Left kidney (tissue), 2 donors: ENCODE results near the gene PPIC. TPM values are rescaled to one million over a fixed set of nuclear protein-coding genes. Genes with fewer than 3 reads are reported as not detected.
"Not testable (repeated sequence)": the region's sequence is repeated elsewhere in the genome, so short reads cannot be mapped to it uniquely, and the experiment has no call there.

Experiments used
- DNase-seq: peaks from one replicate; pipeline ENCODE4 v3.0.0-alpha.2; 2013
- polyA plus RNA-seq: library from polyadenylated mRNA; unstranded; fragments of 120-200 nt; gene quantifications from one replicate; pipeline ENCODE4 v1.2.1, GENCODE V29; 2013; ENCODE audit not compliant: insufficient read length

The PPIC gene
- polyA plus RNA-seq, 1 donor = 36.3 TPM

DNA sequence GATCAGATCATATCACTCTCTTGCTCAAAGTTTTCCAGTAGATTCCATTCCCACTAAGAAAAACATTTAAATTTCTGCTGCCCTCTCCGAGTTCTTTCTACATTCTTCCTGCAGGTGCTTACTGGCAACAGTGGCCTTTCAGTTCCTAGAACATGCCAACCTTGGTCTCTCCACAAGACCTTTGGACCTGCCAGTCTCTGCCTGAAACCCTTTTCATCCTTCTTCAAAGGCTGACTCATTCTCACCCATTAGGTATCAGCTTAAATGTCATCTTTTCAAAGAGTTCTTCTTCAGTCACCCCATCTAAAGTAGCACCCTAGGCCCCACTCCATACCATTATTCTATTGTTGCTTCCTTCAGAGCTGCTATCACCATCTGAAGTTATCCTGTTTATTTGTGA lies 21.8 kb downstream of the PPIC start:
- DNase-seq = no peak

DNA sequence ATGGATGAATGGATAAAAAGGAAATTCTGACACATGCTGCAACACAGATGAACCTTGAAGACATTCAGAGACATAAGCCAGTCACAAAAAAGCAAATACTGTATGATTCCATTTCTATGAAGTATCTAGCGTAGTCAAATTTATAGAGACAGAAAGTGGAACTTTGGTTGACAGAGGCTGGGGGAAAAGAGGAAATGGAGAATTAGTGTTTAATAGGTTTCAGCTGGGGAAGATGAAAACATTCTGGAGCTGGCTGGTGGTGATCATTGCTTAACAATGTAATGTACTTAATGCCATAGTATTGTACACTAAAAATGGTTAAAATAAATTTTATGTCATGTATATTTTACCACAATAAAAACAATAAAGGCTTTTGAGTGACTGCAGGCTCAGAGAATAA lies 24.2 kb downstream of the PPIC start:
- DNase-seq = no peak

DNA sequence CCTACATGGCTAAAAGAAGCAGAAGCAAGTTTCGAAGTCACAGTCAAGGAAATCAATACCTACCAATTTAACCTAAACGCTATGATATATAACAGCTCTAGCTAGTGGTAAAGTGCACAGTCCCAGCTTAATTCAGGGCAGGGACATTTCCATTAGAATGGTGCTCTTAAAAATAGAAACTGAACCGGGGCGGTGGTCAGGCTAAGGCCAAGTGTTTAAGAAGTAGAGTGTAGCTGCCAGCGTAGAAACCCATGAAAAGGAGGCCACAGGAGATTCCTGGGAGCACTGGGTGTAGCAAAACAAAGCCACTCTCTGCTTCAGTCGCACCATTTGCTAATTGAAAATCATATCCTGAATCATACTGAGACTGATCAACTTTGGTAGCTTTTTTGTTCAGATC lies 28.8 kb downstream of the PPIC start:
- no peak for DNase-seq

DNA sequence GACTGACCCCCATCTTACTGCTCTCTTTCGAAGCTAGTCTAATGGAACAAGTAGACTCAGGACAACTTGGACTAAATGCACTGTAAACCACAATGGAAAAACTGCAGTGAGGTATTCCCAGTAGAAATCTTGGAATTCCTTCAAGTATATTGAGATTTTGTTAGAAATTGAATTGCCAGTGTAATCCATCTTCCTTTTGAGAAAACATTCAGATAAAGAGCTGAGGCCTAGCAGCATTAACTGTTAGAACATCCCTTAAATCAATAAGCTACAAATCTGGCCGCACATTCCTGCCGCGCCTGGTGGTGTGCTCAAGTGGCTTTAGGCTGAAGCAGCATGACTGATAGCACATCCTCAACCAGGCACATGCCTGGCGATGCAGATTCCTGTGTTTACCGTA lies 29.3 kb downstream of the PPIC start:
- DNase-seq = no peak

DNA sequence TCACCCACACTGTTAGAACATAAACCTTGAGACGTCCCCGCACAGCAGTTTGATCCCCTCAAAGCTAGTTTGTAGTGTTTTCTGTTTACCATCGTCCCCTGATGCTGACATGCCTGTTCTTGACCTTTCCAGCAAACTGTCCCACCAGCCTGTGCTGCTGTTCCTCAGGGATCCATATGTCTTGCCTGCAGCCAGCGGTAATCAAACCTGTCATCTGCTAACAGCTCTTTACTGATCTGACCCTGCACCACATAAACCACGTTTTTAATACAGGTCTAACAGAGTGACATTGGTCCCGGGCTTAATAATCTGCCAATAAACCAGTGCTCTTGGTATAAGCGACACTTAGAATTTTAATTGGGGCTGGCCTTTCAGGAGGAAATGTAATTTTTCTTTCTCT lies 34.7 kb downstream of the PPIC start:
- DNase-seq = no peak

DNA sequence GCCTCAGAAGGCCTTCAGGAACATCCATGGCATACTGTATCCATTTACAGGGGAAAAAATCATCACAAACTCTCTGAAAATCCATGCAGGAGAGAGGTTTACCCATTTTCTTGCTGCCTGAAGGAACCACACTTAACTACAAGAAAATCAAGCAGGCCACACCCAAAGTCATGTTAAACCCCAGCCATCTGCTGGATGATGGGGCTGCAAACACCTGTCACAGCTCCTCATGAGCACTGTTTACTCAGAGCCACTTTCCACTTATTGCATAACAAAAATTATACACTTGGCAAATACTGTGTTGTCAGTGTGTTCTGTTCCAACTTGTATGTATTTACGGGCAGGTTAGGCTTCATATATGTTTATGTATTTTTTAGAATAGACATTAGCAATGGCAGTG lies 35.8 kb downstream of the PPIC start:
- DNase-seq = no peak

DNA sequence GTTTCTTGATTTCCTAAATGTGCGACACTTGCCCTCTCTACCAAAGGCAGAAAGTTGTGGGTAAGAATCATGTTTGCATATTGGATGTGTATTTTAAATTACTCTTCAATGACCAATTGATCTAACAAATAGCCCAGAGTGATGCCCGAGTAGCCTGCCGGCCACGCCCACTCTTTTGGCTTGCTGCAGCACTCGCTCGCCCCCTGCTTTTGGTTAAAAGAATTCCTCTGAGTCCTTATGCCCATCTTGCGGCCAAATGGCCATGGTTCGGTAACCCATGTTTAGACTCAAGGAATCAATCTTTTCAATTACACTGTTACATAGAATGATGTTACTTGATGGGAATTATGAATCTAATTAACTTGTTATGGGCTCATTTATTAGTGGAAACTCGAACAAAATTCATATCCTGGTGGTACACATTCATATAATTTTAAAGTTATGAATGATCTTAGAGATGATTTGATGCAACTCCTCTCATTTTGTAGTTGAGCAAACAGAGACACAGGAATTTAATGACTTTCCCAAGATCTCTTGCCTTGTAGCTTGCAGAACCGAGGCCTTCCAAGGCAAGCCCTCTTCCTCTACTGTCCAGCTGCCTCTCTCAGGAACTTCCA lies 36.5 kb downstream of the PPIC start:
- no peak for DNase-seq

DNA sequence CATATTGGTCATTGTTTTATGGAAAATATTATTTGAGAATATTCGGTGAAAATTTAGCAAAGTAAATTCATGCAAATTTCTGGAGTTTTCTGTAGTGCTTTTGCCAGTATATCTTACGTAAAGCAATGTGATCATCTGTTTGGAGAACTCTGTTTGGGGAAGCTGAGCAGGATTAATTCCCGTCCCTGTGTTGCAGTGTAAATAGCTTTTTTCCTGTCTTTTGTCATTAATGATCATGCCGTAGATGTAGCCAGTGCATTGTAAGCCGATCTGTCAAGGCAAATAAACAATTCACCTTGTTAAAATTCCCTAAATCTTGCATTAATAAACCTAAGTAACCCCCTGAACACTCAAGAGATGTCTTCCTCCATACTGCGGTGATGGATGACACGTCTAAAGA lies 39.2 kb downstream of the PPIC start:
- no peak for DNase-seq

DNA sequence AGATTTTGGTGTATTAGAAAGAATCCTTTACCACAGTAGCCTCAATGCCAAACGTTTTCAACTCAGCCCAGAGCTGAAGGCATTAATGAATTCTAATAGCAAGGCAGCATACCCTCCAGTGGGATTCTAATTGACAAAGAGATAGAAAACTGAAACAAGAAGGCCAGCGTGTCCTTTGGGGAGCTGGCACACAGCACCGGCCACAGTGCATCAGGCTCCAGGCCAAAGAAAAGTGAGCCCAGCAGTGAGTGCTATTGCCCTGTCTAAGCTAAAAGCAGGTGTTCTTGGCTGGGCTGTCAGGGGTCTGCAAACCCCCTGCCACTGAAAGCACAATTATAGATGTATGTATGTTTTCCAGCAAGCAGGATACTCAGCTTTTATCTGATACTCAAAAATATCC lies 40.4 kb downstream of the PPIC start:
- no peak for DNase-seq

DNA sequence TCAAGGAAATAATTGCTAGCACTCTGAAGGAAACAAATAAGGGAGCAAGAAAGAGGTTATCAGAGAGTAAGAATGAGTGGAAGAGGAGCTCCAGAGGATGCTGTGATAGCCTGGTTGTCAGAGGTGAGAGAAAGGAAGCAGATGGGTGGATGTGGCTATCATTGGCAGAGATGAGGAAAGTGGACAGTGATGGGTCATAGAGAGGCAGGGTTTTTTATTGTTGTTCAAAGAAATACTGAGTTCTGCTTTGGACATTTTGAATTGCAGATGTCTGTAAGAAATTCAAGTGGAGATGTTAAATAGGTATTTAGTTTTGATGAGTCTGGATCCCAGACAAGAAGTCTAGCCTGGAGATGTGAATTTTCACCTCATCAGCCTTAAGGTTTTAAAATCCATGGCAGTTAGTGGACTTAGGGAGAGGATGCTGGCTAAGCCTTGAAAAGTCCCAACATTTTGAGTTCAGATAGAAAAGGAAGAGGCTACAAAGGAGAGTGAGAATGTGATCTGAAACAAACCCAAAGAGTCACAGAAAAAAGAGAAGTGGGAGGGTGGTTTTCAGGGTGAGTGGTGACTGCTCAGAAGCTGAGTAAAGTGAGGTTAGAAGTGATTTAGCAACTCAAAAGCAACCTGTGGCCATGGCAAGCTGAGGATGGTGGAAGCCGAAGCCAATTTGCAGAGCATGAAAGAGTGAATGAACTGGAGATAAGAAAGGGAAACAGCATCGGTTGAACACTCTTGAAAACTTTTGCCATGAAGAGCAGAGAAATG lies 50.4 kb downstream of the PPIC start:
- no peak for DNase-seq

DNA sequence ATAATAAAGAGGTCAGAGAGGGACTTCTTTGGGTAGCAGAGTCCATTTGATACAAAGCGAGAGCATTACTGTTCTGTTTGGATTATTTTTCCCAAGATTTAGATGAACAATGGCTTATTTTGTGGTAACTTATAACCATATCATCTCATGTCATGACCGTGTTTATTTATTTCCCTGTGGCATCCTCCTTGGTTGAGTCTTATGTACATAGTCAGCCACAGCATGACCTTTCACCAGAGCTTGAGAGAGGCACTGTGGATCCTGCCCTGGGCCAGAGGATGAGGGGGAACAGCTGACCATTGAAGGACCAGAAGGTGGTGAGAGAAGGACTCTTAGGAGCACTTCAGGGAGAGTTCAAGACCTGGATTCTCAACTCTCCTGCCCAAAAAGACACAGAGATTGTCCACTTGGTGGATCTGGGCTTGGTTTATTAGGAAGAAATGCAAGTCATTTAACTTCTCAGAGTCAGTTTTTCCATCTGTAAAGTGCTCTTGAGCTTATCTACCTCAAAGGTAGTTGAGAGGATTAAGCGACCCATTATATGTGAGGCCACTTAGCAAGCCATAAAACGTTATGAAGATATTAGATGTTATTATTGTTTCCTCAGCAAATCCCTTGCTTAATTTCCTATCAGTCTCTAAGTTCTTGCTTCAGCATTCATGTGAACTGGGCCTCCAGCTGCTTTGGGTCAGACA lies 51.4 kb downstream of the PPIC start:
- DNase-seq = no peak

DNA sequence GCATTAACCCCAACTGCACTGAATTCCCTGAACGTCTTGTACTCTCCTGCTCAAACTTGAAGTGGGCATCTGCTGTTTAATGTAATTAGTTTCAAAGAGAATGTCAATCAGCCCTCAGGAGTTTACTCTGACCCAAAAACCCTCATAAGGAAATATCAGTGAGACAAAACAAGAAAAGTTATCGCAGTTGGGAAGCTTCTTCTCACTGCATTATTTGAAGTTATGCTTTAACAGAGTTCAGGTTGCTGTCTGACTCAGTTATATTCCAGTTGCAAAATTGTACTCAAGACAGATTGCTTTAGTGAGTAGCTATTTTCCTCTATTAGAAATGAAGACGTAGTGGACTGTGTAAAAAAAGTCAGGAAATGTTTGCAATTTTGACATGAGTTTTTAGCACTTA lies 52.1 kb downstream of the PPIC start:
- DNase-seq = no peak

DNA sequence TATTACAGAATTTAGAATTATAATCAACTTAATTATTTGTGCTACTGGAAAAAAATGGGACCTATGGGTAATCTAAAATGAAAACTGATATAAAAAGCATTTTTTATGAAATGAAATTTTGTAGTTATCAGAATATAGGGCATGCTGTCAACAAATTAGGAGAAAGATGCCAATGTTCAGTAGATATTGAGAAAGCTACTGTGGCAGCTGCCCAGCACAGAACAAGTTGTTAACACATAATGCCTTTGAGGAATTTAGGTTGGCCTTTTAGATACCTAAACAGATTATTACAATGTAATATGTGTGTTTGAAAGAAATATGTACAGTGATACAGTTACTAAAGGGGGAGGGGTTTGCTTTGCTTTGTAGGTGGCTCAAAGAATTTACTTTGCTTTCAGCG lies 54.1 kb downstream of the PPIC start:
- no peak for DNase-seq

DNA sequence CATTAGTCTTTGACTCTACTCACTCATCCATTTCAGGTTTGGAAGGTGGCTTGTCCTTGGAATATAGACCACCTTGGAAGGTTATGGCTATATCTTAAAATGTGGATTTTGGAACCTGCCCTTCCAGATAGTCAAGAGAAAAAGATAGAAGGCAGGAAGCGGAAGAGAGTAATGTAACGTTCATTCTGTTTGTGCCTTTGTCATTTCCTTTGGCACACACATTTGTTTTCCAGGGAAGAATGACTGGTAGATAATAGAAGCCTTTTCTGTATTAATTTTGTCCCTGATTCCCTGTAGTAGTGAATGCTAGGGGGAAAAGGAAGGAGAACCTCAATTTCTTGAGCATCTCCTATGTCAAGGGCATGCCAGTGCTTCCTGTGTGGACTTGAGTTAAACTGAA lies 54.7 kb downstream of the PPIC start:
- no peak for DNase-seq

DNA sequence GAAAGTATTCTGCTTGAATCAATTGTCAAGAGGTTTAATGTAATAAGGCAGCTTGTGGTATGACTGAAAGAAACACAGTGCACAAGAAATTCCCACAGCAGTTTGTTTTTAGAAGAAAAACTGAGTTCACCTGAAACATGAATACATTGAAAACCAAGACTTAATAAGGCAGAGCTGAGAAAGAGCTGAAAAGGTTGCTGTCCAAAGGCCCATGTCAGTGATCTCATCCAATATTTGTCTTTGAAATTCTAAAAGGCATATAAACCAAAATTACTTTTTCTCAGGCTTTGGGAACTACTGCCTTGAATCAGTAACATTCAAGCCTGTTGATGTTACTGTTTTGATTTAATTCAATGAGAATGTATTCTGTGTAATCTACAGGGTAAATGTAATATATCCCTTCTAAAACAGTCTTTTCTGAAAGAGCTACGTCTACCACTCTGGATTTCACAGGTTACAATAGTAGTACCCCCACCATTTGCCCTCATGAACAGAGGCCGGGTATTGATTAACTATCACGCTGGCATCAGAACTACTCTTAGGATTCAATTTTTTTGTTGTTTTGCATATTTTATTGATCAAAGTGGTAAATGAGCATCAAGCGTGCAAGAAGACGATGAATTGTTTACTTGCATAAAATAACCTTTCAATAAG lies 57.8 kb downstream of the PPIC start:
- no peak for DNase-seq

DNA sequence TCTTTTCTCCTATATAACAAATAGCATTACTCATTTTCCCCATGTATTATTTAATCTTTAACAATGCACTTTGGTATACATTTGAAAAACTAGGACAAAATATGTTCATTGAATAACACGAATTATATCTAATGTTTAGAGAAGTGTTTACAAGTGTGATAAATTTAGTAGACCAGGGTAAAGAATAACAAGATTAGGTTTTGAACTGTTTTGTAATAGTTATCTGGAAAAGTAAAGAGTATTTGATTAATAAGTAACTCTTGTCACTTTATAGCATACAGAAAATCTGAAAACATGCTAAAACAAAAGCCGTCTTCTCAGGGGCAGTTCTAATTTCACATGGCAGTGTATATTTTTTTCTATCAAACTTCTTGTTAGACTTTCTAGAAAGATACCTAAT lies 58.5 kb downstream of the PPIC start:
- no peak for DNase-seq

DNA sequence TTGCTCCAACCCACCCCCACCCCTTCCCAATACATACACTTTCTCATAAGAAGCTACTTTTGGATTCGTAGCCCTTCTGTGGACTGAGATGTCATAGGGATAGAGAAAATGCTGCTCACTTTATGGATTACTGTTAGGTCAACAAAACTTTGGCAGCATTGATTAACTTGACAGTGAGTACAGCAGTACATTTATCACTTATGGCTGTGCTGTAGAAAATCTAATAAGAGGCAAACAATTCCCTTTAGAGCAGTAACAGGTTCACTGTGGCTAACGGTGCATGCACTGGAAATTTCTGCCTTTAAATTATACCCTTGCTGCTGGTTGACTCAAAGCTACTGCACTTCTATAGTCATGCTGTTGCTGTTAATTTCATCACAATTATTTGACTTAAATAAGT lies 59.2 kb downstream of the PPIC start:
- no peak for DNase-seq

DNA sequence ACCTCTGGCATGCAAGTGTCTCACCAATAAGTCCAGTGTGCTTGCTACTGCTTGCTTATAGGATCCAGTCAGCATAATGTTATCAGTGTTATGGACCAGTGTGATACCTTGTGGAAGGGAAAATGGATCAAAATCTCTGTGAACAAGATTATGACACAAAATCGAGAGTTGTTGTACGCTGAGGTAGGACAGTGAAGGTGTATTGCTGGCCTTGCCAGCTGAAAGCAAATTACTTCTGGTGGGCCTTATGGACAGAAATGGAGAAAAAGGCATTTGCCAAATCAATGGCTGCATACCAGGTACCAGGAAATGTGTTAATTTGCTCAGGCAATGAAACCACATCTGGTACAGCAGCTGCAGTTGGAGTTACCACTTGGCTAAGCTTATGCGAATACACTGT lies 62.3 kb downstream of the PPIC start:
- DNase-seq = not testable (repeated sequence)

DNA sequence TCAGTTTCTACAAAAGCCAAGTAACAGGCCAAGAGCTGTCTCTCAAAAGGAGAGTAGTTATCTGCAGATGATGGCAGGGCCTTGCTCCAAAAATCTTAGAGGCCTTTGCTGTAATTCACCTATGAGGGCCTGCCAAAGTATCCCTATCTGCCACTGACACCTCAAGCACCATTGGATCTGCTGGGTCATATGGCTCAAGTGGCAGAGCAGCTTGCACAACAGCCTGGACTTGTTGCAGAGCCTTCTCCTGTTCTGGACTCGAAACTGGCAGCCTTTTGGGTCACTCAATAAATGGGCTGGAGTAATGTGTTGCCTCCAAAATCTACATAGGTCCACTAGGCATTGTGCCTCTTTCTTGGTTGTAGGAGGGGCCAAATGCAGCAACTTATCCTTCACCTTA lies 62.8 kb downstream of the PPIC start:
- not testable (repeated sequence) for DNase-seq
